ENCODE data around the gene AUTS2. TPM values are rescaled to one million over a fixed set of nuclear protein-coding genes. Genes with fewer than 3 reads are reported as not detected.
"Not testable (repeated sequence)": the region's sequence is repeated elsewhere in the genome, so short reads cannot be mapped to it uniquely, and the experiment has no call there.

AUTS2 gene
- total RNA-seq, 1 experiment from 2014 or later = 50.0 TPM

DNA sequence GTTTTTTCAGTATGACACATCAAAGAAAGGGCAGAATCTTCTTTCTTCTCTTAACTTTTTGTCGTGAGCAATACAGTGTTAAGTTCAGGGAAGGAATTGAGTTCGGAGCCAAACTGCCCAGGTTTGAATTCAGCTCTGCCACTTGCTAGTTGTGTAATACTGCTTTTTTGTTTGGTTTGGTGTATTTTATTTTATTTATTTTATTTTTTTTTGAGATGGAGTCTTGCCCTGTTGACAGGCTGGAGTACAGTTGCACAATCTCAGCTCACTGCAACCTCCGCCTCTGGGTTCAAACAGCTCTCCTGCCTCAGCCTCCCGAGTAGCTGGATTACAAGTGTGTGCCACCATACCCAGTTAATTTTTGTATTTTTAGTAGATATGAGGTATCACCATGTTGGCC, 993.9 kb downstream of the AUTS2 start (continued):
- TF ChIP-seq PRRX2 (CRISPR knock-in tag; IDR thresholded peaks at IDR 0.05) = no peak
- TF ChIP-seq, protein P1, sequence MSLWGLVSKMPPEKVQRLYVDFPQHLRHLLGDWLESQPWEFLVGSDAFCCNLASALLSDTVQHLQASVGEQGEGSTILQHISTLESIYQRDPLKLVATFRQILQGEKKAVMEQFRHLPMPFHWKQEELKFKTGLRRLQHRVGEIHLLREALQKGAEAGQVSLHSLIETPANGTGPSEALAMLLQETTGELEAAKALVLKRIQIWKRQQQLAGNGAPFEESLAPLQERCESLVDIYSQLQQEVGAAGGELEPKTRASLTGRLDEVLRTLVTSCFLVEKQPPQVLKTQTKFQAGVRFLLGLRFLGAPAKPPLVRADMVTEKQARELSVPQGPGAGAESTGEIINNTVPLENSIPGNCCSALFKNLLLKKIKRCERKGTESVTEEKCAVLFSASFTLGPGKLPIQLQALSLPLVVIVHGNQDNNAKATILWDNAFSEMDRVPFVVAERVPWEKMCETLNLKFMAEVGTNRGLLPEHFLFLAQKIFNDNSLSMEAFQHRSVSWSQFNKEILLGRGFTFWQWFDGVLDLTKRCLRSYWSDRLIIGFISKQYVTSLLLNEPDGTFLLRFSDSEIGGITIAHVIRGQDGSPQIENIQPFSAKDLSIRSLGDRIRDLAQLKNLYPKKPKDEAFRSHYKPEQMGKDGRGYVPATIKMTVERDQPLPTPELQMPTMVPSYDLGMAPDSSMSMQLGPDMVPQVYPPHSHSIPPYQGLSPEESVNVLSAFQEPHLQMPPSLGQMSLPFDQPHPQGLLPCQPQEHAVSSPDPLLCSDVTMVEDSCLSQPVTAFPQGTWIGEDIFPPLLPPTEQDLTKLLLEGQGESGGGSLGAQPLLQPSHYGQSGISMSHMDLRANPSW (CRISPR knock-in tag; conservative IDR thresholded peaks at IDR 0.05; ENCODE audit: low read depth) = no peak

DNA sequence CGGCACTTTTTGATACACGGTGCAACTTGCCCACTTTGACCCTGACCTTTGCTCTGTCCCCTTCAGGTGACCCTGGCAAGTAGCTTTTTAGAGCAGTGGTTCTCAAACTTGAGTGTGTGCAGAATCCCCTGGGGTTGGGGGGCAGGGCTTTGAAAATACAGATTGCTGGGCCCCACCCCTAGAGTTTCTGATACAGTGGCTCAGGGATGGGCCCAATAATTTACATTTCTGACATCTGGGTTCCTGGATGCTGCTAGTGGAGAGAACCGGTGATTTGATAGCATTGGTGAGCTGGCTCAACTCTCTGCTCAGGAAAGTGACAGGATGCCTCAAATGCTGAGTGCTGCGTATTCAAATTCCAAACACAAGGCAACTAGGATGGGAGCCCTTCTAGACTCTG, 995.9 kb downstream of the AUTS2 start:
- CTCF ChIA-PET = interaction anchor here (1.7 kb wide), 1 partner anchor 105 kb away, joined by 9 read pairs; no protein-coding TSS in a partner anchor
- no peak for DNase-seq (ENCODE audit: low spot score)
- TF ChIP-seq, protein P2, sequence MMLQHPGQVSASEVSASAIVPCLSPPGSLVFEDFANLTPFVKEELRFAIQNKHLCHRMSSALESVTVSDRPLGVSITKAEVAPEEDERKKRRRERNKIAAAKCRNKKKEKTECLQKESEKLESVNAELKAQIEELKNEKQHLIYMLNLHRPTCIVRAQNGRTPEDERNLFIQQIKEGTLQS (CRISPR knock-in tag; conservative IDR thresholded peaks at IDR 0.05) = no peak
- TF ChIP-seq GRHL2 (CRISPR knock-in tag; IDR thresholded peaks at IDR 0.05; ENCODE audit: insufficient replicate concordance, severe bottlenecking) (no peak), FOXJ3 (CRISPR knock-in tag; IDR thresholded peaks at IDR 0.05; ENCODE audit: borderline replicate concordance) (no peak), SMAD3 (CRISPR knock-in tag; IDR thresholded peaks at IDR 0.05; ENCODE audit: borderline replicate concordance) (no peak), TP53 (CRISPR knock-in tag; IDR thresholded peaks at IDR 0.05) (no peak), NR2C2 (CRISPR knock-in tag; IDR thresholded peaks at IDR 0.05) (no peak), KAT7 (CRISPR knock-in tag; IDR thresholded peaks at IDR 0.05; ENCODE audit: borderline replicate concordance) (no peak), IRF2 (CRISPR knock-in tag; IDR thresholded peaks at IDR 0.05; ENCODE audit: borderline replicate concordance, low read depth) (no peak), ZNF232 (CRISPR knock-in tag; IDR thresholded peaks at IDR 0.05) (no peak)
- TF ChIP-seq, protein P3, sequence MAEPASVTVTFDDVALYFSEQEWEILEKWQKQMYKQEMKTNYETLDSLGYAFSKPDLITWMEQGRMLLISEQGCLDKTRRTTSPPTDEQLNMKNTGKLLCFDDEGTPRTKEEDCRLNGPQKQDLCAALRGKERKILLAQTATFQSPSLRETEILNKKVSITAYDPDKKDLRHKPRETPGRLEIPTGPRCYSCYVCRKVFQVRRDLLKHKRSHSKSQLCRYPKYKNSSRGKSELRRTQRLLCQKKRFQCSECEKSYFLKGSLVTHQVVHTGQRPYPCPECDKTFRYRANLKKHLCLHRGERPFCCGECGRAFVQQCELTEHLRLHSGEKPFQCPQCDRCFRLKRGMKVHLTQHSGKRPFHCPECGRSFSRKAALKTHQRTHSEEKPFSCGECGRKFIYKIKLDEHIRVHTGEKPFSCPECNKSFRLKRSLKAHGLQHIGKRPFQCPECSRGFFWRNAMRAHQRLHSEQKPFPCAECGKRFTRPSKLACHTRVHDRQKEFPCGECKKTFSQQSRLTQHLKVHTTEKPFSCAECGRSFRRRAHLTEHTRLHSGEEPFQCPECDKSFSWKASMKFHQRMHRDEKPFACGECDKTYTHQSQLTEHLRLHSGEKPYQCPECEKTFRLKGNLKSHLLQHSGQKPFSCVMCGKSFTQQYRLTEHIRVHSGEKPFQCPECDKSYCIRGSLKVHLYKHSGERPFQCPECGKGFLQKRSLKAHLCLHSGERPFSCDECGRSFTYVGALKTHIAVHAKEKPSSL (CRISPR knock-in tag; conservative IDR thresholded peaks at IDR 0.05) = no peak
- Mint-ChIP-seq H3K9me3 (no peaks in the 10 kb centered on the region), H3K36me3 (no peaks in the 10 kb centered on the region), H3K4me3 (peak overlapping the region; percentile 22), H3K27ac (no peak overlapping the region), H3K27me3 (ENCODE audit: low read depth) (peaks cover 52% of the 10 kb centered on the region), H3K4me1 (peaks cover 25% of the 10 kb centered on the region)
- POLR2A ChIA-PET = interaction anchor here (0.6 kb wide), 1 partner anchor 25 kb away, joined by 4 read pairs; no protein-coding TSS in a partner anchor
- no peak for ATAC-seq

DNA sequence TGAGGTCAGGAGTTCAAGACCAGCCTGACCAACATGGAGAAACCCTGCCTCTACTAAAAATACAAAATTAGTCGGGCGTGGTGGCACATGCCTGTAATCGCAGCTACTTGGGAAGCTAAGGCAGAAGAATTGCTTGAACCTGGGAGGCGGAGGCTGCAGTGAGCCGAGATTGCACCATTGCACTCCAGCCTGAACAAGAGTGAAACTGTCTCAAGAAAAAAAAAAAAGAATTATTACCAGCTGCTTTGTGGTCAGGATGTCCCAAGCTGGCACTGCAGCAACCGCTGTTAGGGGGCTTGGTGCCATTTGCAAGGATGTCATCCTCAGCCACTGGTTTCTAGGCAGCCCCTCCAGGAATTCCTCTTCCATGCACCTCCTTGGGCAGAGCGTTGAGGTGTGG, 996.6 kb downstream of the AUTS2 start:
- Mint-ChIP-seq H3K27me3 (ENCODE audit: low read depth) (peaks cover 57% of the 10 kb centered on the region), H3K4me1 (peaks cover 23% of the 10 kb centered on the region)
- H3K4me3 Mint-ChIP-seq; H3K27ac Mint-ChIP-seq; DNase-seq (ENCODE audit: low spot score); H3K9me3 Mint-ChIP-seq; H3K36me3 Mint-ChIP-seq; ATAC-seq: not testable (repeated sequence)
- CTCF ChIA-PET = interaction anchor here (0.8 to 1.7 kb wide), 4 partner anchors 9 to 104 kb away, joined by 3 to 9 read pairs (median 6); no protein-coding TSS in a partner anchor
- POLR2A ChIA-PET = interaction anchor here (1.3 kb wide), 1 partner anchor 99 kb away, joined by 3 read pairs; no protein-coding TSS in a partner anchor

DNA sequence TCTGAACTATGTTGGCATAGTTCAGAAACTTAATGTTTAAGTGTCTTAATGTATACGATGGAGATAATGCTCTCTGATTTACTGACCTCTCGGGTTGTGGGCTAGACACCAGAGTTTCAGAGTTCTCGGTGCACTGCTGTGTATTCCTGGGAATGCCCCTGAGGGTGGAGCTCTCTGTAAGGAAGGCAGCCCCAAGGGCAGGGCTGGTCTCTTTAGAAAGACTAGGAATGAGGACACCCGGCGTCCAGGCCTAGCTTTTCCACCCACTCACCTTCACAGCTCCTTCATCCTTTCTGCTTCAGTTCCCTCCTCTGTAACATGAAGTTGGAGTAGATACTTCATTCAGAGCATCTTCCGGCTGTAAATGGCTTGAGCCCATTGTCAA, 997.1 kb downstream of the AUTS2 start:
- ChIA-PET CTCF (interaction anchor here (0.6 to 1.7 kb wide), 5 partner anchors 10 to 241 kb away, joined by 3 to 9 read pairs (median 3); no protein-coding TSS in a partner anchor), POLR2A (interaction anchor here (1.3 kb wide), 1 partner anchor 99 kb away, joined by 3 read pairs; no protein-coding TSS in a partner anchor)
- H3K4me3 Mint-ChIP-seq = peak overlapping the region; percentile 66
- DNase-seq (ENCODE audit: low spot score) (no peak), ATAC-seq (peak; percentile 24)
- no peak overlapping the region for H3K27ac Mint-ChIP-seq
- peaks cover 23% of the 10 kb centered on the region for H3K4me1 Mint-ChIP-seq
- peaks cover 57% of the 10 kb centered on the region for H3K27me3 Mint-ChIP-seq (ENCODE audit: low read depth)
- peaks cover under 1% of the 10 kb centered on the region; the same call in 1 of the 2 replicates for H3K9me3 Mint-ChIP-seq
- H3K36me3 Mint-ChIP-seq = no peaks in the 10 kb centered on the region
- no peak for TF ChIP-seq ZNF317 (CRISPR knock-in tag; IDR thresholded peaks at IDR 0.05; ENCODE audit: borderline replicate concordance, low read depth)
- TF ChIP-seq MXD4 (CRISPR knock-in tag; IDR thresholded peaks at IDR 0.05; ENCODE audit: borderline replicate concordance) = no peak
- TF ChIP-seq OVOL2 (CRISPR knock-in tag; IDR thresholded peaks at IDR 0.05; ENCODE audit: borderline replicate concordance) = no peak
- TF ChIP-seq, protein P4, sequence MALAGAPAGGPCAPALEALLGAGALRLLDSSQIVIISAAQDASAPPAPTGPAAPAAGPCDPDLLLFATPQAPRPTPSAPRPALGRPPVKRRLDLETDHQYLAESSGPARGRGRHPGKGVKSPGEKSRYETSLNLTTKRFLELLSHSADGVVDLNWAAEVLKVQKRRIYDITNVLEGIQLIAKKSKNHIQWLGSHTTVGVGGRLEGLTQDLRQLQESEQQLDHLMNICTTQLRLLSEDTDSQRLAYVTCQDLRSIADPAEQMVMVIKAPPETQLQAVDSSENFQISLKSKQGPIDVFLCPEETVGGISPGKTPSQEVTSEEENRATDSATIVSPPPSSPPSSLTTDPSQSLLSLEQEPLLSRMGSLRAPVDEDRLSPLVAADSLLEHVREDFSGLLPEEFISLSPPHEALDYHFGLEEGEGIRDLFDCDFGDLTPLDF (CRISPR knock-in tag; IDR thresholded peaks at IDR 0.05) = no peak
